Mesothelial cell of epicardium (in vitro differentiated cells): ENCODE results near the gene YEATS4. TPM values are rescaled to one million over a fixed set of nuclear protein-coding genes. Genes with fewer than 3 reads are reported as not detected.

Source experiments
- DNase-seq, 2 experiments: peaks; one replicate each; pipeline ENCODE4 v3.0.0; 2021; ENCODE audit warnings: low spot score in 2 of 2; ENCODE audit not compliant: unreplicated experiment in 2 of 2
- H3K27ac Mint-ChIP-seq: 2 replicates; pipeline ENCODE4 v1.8.0; 2021; ENCODE audit warnings: mixed read lengths
- H3K27me3 Mint-ChIP-seq: 2 replicates; pipeline ENCODE4 v1.8.0; 2021; ENCODE audit warnings: low read depth, mixed read lengths
- H3K36me3 Mint-ChIP-seq: 2 replicates; pipeline ENCODE4 v1.8.0; 2021; ENCODE audit warnings: mixed read lengths
- H3K4me1 Mint-ChIP-seq: 2 replicates; pipeline ENCODE4 v1.8.0; 2021; ENCODE audit warnings: mixed read lengths
- H3K4me3 Mint-ChIP-seq: 2 replicates; pipeline ENCODE4 v1.8.0; 2021; ENCODE audit warnings: mild to moderate bottlenecking, moderate library complexity, mixed read lengths
- H3K9me3 Mint-ChIP-seq: 2 replicates; pipeline ENCODE4 v1.8.0; 2021; ENCODE audit warnings: mixed read lengths
- CTCF ChIP-seq: fragments of 200-600 bp; sonication (generic); IDR thresholded peaks from one replicate; pipeline ENCODE4 v1.5.0; 2021; ENCODE audit warnings: antibody characterized with exemption; ENCODE audit not compliant: unreplicated experiment
- total RNA-seq: library from RNA; stranded (reverse); gene quantifications from 3 replicates; pipeline ENCODE4 v1.2.1, GENCODE V29; 2021

Gene YEATS4
- total RNA-seq, 1 donor from 2014 or later, result 20.7 TPM

- no peak for TF ChIP-seq CTCF
- DNase-seq, result no peak
- Mint-ChIP-seq H3K36me3 (peaks cover 3% of the 10 kb centered on the region), H3K9me3 (no peaks in the 10 kb centered on the region), H3K4me3 (no peak overlapping the region), H3K4me1 (peaks cover 13% of the 10 kb centered on the region), H3K27me3 (no peaks in the 10 kb centered on the region), H3K27ac (no peak overlapping the region)
Measured at GRCh38 chr12:69412655-69413054, 53.1 kb downstream of the YEATS4 start.

GRCh38 chr12:69415471-69416275 lies 56.1 kb downstream of the YEATS4 start:
- peak; percentile 59 for TF ChIP-seq CTCF
- Mint-ChIP-seq H3K27ac (peak overlapping the region; percentile 86), H3K4me1 (peaks cover 13% of the 10 kb centered on the region), H3K9me3 (no peaks in the 10 kb centered on the region), H3K27me3 (no peaks in the 10 kb centered on the region), H3K4me3 (peak overlapping the region; percentile 26), H3K36me3 (no peaks in the 10 kb centered on the region)
- DNase-seq, result peak in 1 of 2 experiments; percentile 53

- Mint-ChIP-seq H3K27me3 (no peaks in the 10 kb centered on the region), H3K4me1 (peaks cover 13% of the 10 kb centered on the region), H3K36me3 (no peaks in the 10 kb centered on the region), H3K9me3 (peaks cover 5% of the 10 kb centered on the region), H3K27ac (no peak overlapping the region), H3K4me3 (no peak overlapping the region)
- TF ChIP-seq CTCF, result no peak
- no peak for DNase-seq
Measured at GRCh38 chr12:69417231-69417630, 57.7 kb downstream of the YEATS4 start.

GRCh38 chr12:69417741-69418167 lies 58.2 kb downstream of the YEATS4 start:
- Mint-ChIP-seq H3K9me3 (peaks cover 5% of the 10 kb centered on the region), H3K4me1 (peaks cover 13% of the 10 kb centered on the region), H3K27ac (no peak overlapping the region), H3K4me3 (no peak overlapping the region), H3K27me3 (no peaks in the 10 kb centered on the region), H3K36me3 (no peaks in the 10 kb centered on the region)
- TF ChIP-seq CTCF, result no peak
- no peak for DNase-seq

GRCh38 chr12:69419701-69420100 lies 60.2 kb downstream of the YEATS4 start:
- Mint-ChIP-seq H3K27me3 (no peaks in the 10 kb centered on the region), H3K27ac (no peak overlapping the region), H3K4me1 (peaks cover 13% of the 10 kb centered on the region), H3K9me3 (peaks cover 8% of the 10 kb centered on the region), H3K36me3 (no peaks in the 10 kb centered on the region), H3K4me3 (no peak overlapping the region)
- TF ChIP-seq CTCF, result no peak
- no peak for DNase-seq
